Non-pigmented ciliary epithelial cell (primary cell): ENCODE results near the gene CTU1.

ENCODE experiments used
- DNase-seq: peaks from one replicate; pipeline ENCODE4 v3.0.0-alpha.2; 2010; ENCODE audit warnings: low read depth

CTU1 gene

DNA sequence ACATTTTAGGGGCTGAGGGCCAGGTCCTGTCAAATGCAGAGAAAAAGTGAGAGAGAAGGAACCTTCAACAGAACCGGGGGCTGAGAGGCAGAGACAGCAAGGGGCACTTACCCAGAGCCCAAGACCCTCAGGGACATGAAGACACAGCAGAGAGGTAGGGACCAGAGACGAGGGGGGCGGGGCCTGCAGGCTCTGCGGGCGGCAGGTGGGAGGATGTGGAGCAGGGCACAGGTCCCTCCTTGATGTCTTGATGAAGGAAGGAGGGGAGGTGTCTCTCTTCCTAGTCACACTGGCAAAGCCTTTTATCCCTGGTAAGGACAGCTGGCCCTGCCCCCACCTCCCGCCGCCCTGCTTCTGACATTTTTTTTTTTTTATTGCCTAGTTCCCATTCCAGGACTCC is 25.6 kb downstream of the CTU1 start, which contains the start of gene KLK14:
TSS of gene KLK14 (minus strand) at position 277 of the 400 bp plus-strand sequence. CDS start at position 4, 273 bp downstream.
- no peak for DNase-seq

DNA sequence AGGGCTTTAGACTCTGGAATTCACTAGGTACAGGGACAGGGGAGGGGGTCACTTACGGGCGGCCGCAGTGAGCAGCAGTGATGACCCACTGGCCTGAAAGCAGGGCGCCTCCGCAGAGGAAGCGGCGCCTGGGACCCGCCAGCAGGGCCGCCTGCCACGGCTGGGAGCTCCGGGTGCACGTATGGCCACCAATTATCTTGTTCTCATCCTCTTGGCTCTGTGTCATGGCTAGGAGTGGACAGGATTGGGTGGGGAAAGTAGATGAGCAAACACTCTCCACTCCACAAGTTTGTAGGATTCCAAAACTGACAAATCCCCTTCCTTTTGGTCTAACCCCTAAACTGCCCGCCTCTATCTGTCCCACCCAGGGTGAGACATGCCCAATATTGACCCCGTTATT is 26.7 kb downstream of the CTU1 start:
- no peak for DNase-seq

DNA sequence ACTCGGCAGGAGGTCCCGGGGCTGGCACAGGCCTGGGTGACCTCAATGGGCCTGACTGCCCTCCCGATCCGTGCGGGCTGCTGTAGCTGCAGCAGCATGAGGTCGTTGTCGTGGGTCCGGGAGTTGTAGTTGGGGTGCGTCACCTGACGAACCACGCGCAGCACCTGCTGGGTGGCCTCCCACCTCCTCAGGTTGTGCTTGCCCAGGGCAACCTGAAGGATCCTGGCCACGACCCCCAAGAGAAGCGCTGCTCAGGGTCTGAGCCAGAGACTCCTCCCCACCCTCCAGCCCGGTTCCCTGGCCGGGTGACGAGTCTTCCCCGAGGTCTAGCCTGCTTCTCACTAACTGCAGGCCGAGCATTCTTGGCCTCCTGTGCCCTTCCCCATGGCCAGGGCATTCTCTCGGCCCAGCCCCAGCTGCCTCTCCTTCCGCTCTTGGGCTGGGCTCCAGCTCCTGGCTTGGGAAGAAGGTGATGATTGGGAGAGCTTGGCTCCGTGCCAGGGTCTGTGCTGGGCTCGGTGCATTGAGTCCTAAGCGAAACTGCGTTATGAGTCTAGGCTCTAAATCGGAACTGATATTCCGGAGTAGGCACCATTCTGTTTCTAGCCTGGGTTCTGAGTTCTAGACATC is 28.6 kb downstream of the CTU1 start:
- no peak for DNase-seq

DNA sequence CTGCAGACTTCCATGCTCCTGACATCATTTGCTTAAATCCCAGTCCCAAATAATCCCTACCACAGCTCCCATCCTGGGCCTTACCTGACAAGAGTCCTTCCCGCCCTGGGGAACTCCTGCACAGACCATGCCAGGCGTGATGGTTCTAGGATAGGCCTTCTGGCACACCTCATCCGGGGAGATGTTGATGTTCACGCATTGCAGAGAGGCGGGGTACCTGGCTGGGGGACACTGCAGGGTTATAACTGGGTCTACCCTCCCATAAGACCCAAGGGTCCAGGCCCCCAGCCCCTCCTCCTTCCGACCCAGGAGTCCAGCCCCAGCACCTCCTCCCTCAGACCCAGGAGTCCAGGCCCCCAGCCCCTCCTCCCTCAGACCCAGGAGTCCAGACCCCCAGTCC is 29.5 kb downstream of the CTU1 start:
- no peak for DNase-seq

DNA sequence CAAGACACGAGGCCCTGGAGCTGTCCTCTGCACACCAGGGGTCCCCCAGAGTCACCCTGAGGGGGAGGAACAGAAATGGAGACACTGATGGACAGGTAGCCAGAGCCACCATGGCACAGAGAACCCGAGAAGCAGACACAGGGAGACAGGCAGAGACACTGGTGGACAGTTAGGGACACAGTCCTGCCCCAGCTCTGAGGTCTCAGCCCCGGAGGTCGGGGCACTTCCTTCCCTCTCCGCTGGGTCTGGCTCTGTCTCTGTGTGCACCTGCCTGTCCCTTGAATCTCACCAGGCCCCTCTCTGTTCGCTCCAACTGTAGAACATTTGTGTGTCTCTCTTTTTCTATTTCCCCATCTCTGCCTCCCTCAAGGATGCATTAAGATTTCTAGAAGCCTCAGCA is 30.1 kb downstream of the CTU1 start:
- DNase-seq, result no peak

DNA sequence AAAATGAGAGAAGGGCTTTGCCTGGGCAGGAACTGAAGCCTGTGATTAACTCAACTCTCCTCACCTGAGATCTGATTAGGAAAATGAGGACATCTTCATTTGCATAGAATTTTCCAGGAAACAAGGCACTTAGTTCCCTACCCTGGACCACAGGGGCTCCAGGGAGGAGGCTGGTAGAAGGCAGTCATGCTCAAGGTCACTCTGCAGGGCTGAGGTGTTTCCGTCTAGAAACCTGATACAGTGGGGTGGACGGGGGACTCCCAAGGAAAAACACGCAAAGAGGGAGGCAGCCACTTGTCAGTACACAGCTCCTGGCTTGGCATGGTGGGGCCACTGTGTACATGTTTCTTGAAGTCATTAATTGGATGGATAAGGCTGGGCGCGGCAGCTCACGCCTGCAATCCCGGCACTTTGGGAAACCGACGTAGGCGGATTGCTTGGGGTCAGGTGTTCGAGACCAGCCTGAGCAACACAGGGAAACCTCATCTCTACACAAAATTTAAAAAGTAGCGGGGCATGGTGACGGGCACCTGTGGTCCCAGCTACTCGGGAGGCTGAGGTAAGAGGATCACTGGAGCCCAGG is 31.5 kb downstream of the CTU1 start:
- no peak for DNase-seq

DNA sequence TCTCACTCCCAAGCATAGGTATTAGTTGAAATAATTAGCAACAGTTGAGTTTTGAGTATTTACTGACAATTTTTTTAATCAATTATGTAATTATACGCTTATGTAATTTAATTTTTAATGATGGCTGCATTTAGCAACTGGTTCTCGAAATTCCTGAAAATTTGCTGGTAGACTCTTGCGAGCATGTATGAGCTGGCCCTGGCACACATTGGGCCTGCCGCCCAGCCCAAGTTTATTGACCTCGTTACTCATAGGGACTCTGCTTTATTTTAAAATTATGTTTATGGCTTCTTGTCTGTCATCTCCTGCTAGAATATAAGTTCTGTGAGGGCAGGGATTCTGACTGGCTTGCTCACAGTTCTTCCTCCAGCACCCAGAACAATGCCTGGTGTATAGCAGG is 32.2 kb downstream of the CTU1 start:
- no peak for DNase-seq

DNA sequence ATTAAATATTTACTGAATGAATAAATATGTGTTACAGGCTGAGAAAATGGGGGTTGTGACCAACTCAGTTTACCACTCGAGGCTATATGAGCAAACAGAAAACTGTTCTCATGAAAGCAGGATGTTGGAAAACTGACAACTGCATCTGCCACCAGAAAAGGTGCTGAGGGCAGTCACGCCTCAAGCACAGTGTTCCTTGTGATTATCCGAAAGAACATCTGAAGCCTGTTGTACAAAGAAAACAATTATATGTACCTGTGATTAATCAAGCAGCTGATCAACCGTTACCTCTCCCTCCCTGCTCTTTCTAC is 37.2 kb downstream of the CTU1 start:
- no peak for DNase-seq

DNA sequence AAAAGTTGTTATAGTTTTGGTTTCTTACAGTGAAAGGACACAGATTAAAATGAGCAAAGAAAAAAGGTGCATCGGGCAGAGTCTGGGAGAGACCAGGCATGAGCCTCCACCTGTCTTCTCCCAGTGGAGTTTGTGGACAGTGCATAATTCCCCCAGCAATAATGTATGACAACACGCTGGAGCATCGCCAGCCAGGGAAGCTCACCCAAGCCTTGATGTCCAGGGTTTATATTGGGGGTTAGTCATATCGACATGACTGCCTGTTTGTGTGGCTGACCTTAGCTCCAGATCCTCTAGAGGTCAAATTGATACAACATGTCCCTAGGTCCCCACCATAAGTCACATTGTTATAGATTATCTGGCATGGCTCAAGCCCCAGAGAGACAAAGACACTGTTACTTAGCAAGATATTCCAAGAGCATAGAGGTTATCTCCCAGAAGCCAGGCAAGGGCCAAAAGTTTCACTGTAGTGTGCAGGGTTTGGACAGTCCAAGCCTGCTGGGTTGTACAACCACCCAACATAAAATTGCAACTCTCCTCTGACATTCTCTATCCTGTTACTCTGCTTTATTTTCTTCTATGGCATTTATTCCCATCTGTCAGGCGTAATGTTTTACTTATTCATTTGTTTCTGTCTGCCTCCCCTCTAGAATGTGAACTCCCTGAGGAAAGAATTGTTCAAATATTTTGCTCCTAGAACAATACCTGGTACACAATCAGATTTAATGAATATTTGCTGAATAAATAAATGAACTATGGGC is 37.7 kb downstream of the CTU1 start:
- DNase-seq, result no peak

DNA sequence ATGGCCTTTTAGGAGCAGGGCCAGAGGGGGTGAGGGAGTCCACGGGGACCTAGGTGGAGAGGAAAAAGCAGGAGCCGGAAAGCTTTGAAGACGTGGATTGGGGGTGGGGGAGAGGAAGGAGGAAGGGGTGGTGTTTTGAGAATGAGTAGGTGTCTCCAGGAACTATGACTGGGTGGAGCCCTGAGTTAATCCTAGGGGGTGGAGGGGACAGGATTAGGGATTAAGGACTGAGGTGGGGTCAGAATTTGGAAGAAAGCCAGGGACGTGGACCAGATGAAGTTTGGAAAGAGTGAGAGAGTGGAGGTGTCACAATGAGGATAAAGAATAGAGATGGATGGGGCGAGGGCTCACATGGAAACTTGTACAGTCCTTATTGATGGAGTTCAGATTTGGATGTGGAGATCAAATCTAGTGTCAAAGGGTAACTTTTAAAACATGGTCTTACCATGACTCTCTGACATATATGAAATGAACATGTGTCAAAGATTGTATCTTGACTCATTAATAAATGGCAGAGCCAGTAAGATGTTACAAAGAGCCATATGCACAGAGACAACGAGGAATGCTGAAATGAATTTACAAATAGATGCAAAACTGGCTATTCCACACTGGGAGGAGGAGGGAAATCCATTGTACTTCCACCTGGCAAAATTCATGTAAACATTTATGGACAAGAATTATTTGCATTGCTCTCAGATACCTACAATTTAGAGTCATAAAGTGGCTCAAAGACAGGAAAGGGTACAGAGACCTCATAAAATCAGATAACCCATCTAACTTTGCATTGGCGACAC is 41.6 kb downstream of the CTU1 start:
- no peak for DNase-seq

DNA sequence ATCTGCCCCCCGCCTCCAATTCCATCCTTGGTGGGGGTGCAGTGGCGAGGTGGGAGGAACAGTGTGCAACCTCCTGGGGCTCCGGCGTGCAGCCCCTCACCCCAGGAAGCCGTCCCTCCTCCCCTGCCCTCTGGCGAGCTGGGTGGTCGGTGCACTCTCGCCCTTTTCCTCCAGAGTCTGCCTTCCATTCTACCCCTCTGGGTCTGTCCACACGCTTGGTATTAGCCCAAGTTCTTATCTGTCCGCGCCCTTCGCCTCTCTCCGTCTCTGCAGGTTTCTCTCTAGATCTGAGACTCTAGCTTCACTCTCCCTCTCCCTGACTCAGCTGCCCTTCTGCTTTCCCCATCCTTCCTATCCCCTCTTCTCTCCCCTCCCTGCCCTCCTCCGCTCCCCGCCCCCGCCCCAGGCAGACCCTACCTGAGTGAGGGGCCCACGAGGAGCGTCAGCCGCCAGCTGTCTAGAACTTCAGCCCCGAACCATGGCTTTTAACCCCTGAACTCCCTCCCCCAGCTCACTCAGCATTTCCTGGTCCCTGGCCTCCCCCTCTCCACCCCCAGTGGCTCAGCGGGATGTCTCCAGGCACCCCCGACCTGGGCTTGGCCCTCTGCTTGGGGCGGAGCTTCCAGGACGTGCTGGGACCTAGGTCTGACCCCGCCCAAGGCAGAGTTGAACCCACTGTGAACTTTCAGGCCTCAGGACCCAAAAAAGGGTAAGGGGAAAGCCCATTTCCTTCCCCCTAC is 42.8 kb downstream of the CTU1 start:
- no peak for DNase-seq

DNA sequence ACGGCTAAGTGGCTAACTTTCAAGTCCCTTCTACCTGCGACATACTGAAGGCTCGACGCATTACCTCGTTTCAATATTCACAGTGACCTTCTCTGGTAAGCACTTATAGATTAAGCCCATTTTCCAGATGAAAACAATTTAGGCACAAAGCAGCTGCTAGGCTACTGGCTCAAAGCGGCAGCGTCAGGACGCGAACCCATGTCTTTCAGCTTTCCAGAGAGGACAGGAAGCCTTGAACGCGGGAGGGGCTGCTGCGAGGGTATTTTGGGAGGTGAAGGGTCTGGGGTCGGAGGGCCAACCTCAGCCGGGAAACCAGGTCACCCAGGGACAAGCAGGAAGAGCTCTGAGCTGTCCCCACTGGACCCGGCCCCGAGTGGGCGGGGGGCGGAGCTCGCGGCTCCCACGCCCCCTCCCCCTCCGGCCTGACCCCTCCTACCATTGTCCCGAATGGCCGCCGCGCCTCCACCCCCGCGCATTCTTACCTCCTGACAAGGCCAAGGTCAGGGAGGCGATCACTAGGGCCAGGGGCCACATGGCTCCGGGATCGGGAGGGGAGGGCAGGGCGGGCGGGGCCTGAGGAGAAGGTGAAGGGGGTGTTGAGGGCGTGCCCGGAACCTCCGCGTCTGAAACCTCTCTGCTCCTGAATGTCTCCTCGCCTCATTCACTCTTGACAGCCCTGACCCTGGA is 43.5 kb downstream of the CTU1 start, which contains the start of gene KLK13:
TSS of gene KLK13 (minus strand) at position 559 of the 687 bp plus-strand sequence. CDS start at position 534, 25 bp downstream.
- DNase-seq, result no peak

DNA sequence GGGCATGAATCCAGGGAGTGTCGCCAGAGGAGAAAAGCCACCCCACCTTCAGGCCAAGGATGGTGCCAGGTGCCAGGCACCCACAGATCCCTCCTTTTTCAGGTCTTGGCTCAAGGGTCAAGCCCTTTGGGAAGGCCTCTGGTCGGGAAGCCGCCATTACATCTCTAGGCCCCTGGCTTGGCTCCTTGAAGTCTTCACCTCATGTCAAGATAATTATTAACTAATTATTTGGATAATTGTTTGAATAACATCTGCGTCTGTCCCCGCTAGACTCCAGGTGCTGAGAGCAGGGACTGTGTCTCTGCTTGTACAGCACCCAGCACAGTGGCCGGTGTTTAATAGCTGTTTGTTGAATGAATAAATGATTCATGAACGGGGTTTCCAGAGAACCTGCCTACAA is 44.5 kb downstream of the CTU1 start:
- DNase-seq, result no peak

DNA sequence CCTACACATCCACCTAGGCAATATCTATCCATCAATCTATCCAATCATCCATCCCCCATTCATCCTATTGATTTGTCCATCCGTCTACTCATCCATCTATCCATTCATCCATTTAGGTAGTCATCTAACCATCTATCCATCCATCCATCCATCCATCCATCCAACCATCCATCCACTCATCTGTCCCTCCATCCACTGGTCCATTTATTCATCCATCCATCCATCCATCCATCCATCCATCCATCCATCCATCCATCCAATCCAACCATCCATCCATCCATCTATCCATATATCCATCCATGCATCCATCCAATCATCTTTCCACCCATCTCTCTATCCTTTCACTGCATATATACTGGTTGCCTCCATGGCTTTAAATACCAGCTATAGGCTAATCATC is 47.2 kb downstream of the CTU1 start:
- no peak for DNase-seq

DNA sequence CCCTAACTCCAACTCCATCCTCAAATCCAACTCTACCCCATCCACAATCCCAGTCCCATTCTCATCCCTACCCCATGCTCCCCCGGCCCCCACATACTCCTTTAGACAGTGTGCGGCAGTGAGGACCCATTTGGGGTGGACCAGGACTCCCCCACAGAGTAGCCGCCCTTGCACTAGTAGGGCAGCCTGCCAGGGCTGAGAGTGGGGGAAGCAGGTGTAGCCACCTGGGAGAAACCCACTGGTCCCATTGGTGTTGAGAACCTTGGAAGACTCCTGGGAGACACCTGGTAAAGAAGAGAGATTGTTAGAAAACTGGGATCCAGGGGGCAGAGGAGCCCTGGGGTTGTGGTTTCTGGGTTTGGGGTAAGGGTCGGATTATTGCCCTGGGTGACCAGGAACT is 47.9 kb downstream of the CTU1 start:
- no peak for DNase-seq

DNA sequence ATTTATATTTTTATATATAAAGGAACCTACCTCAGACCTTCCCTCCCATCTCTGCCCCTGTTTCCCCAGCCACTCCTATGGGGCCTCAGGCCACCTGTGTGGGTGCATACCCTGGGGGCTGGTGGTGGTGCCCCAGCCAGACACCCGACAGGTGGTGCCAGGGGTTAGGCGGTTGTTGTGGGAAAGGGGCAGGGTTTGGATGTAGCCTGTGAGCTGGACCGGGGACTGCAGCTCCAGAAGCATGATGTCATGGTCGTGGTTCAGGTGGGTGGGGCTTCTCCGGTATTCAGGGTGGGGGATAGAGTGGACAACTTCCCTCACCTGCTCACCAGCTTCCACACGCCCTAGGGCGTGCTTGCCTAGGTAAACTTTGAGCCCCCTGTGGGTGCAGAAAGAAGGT is 48.5 kb downstream of the CTU1 start:
- DNase-seq, result no peak

DNA sequence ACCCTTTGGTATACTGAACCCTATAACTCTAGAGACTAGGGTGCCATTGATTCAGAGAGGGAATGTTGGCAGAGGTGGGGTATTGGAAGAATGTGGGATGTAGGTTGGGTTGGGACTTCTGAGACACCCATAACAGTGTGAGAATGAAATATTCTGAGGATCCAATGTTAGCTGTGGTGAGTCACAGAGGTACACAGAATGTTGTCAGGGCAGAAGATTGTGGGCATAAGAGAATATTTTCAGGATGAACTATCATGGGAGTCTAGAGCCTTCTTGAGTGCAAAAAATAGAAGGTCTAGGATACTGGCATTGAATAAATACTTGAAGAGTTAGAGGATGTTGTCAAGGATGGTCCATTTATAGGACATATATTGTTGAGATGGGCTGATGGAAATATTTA is 52.3 kb downstream of the CTU1 start:
- DNase-seq, result no peak
